ENCODE measurements around the gene EPOP.

- TF ChIP-seq CTCF (IDR thresholded peaks at IDR 0.05) (no peak), POLR2A (IDR thresholded peaks at IDR 0.05) (no peak)
Measured at GRCh38 chr17:38691154-38691553, 16.4 kb upstream of the EPOP start.
